GM18498 (cell line): ENCODE data around the gene CAPN10.

Experiments used
- ATAC-seq: cut with Tn5 transposase; IDR thresholded peaks from one replicate; pipeline ENCODE4 v1.9.1; 2021; ENCODE audit warnings: mild to moderate bottlenecking, moderate library complexity; ENCODE audit not compliant: unreplicated experiment

Gene CAPN10

DNA sequence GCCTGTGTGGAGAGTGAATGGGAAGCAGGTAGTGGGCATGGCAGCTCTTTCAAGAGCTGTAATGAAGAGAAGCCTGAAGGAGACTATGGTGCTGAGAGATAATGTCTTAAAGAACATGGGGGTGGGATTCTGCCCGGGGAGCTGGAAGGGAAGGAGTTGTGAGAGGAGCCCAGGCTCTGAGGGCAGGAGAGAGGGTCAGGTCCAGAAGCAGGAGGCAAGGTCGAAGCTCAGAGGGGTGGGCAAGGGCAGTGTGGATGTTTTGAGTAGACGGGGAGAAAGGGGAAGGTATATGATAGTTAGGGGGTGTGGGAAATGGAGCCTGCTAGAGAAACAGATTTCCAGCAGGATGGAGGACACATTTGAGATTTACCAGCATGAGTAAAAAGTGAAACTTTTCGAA lies 2.1 kb downstream of the CAPN10 start:
- ATAC-seq: no peak

DNA sequence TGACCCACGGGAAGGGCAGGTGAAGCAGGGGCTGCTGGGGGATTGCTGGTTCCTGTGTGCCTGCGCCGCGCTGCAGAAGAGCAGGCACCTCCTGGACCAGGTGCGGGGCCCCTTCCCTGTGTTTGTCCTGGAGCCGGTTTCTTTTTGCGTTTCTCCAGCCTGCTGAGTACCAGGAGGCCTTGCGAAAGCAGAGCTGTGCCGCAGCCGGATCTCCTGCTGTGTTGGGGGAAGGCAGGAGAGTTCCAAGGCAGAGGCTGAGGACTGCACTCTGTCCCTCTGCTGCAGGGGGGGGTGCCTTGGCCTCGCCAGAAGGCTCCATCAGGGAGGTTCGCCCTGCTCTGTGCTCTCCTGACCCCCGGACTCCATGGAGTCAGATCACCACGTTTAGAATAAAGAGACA lies 2.8 kb downstream of the CAPN10 start:
- no peak for ATAC-seq

DNA sequence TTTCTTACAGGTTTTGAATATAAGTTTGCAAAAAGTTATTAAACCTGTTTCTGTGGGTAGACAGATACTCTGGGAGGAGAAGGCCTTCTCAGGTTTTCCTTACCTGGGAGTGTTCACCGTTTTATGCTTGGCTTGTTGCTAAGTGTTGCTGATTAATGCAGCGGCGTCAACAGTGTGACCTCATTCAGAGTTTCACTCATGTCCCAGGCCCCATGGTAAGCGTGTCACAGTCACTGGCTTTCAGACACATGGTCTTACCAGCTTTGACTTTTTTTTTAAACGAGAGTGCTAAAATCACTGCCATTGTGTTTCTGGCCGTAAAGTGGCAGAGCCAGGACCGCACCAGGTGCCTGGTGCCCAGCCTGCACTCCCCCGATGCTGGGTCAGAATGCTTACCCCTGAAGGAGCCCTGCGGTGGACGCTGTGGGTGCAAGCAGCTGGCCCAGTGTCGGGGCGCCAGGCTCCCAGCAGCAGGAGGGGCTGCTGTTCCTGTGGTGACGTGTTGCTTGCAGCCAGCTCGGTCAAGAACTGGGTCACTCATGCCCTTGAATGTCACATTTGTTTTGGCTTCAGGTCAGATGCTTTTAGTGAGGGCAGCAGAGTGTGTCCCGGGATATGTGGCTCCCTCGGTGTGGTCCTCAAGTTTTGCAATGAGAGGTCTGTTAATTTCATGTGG lies 3.5 kb downstream of the CAPN10 start:
- no peak for ATAC-seq

DNA sequence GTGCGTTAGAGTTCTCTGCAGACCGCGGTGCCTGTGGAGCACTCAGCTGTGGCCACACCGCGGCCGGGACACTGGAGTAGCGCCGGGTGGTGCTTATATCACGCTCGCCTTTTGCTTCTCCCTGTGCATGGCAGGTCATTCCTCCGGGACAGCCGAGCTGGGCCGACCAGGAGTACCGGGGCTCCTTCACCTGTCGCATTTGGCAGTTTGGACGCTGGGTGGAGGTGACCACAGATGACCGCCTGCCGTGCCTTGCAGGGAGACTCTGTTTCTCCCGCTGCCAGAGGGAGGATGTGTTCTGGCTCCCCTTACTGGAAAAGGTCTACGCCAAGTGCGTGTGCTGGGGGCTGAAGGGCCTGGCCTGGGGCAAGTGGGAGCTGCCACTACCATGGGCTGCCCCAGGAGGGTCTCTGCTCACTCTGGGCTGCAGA lies 4.2 kb downstream of the CAPN10 start:
- no peak for ATAC-seq

DNA sequence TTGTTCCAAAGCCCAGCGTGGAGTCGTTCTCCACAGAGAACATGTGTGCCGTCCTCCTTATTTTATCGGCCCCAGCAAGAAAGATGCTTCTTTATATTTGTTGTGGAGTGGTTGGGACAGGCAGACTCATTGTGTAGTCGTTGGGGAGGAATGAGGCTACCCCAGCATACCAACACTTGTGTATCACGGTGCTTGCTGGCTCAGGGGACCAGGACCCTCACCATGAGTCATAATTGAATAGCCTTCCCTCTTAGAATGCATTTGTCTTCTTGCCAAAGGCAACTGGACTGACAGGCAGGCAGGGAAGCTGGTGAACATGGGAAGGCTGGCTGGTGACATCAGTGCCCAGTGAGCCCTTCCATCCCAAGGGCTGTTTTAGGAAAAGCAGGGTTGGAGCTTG lies 4.7 kb downstream of the CAPN10 start:
- no peak for ATAC-seq

DNA sequence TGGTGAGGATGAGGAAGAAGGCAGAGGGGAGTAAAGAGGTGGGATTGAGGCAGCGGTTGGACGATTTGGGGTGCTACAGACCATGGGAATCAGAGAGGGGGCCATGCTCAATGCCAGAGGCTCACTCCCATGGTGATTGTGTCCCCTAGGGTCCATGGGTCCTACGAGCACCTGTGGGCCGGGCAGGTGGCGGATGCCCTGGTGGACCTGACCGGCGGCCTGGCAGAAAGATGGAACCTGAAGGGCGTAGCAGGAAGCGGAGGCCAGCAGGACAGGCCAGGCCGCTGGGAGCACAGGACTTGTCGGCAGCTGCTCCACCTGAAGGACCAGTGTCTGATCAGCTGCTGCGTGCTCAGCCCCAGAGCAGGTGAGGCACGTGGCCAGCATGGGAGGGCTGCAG lies 5.2 kb downstream of the CAPN10 start:
- ATAC-seq: no peak

DNA sequence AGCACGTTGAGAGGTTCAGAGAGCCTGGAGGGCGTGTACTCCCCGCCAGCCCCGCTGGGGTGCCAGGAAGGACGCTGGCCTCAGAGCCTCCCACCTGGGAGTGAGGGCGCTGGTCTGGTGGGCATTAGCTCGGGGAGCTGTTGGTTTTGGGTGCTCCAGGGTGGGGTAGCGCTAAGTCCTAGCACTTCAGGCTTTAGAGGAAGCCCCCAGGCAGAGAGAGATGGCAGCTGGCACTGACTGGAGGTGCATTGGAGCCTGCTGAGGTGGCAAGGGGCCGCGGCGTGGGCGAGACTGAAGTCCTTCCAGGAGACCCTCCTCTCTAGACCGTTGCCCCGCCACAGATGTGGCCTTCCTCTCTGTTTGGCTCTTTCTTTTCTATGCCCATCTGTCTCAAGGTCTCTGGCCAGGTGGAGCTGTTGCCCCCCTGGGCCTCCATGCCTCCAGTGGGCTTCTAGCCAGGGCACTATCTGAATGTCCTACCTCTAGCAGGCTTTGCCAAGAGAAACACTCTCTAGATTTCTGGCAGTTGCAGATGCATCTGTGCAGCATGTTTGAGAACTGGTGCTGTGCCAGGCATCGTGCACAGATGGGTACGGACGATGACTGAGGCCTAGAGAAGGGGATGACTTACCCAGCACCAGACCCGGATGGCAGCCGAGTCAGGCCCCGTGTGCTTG lies 6.6 kb downstream of the CAPN10 start:
- no peak for ATAC-seq

DNA sequence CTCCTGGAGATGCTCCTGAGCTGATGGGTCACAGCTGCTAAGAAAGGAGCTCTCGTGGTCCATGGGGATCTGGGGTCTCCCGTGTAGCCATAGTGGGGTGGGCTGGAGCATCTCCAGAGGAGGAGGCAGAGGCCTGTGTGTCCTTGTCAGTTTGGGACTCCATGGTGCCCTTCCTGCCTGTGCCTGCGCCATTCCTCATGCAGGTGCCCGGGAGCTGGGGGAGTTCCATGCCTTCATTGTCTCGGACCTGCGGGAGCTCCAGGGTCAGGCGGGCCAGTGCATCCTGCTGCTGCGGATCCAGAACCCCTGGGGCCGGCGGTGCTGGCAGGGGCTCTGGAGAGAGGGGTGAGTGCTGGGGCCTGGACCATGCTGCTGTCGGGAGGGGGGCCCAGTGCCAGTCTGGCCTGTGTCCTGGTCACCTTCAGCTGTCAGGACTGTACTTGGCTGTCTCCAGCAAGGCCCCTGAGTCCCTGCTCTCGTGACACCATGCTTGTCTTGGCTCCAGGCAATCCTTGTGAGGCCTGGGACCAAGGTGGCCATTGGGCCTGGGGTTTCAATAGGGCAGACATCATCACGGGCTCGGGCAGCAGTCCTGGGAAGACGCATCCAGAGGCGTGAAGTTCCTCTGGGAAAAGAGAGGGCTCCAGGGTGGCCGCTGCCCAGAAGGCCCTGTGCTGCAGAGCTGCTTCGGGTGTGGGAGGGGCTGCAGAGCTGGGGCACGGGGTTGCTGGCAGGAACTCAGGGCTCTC lies 7.3 kb downstream of the CAPN10 start:
- no peak for ATAC-seq

DNA sequence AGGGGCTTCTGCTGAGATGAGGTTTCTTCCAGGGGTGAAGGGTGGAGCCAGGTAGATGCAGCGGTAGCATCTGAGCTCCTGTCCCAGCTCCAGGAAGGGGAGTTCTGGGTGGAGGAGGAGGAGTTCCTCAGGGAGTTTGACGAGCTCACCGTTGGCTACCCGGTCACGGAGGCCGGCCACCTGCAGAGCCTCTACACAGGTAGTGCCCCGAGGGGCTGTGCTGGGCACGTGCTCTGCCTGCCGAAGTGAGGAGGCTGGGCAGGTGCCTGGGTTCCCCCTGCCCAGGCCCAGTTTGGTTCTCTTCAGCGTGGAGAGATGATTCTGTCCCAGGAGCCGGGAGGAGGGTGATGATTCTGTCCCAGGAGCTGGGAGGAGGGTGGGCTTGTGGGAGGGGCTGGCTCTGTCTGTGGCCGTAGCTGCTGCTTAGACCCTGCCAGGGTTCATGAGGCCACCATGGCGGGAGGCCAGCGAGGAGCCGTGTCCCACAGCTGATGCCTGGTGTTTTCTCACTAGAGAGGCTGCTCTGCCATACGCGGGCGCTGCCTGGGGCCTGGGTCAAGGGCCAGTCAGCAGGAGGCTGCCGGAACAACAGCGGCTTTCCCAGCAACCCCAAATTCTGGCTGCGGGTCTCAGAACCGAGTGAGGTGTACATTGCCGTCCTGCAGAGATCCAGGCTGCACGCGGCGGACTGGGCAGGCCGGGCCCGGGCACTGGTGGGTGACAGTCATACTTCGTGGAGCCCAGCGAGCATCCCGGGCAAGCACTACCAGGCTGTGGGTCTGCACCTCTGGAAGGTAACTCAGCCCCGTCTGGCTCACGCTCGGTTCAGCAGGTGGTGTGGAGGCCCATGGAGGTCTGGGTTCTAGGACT lies 8.2 kb downstream of the CAPN10 start:
- ATAC-seq: no peak

DNA sequence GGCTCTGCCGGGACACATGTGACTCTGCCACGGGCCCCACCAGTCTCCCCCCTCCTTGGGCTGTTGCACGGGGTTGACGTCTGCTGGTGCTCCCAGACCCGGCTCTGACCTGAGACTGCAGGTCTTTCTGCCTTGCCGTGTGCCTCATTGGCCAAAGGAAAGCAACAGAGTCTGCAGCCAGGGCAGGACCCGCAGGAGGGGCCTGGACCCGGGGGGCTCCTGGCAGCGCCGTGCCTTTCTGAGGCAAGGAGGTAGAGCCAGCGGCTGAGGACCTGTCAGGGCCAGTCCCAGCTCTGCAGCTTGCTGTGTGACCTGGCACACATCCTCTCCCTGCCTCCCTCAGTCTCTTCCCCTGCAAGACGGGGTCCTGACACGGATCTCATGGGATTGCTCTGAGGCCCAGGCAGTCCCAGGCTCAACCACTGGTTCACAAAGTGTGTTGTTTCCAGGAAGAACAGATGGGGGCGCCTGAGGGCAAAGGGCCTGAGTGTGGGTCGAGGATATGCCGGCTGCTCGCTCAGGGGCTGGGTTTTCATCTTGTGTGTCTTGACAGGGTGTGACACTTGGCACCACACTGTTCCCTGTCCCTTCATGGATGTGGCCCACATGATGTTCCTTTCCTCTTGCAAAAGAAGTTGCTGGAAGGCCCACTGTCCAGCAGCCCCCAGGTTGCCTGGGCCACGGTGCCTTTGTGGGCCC lies 9.0 kb downstream of the CAPN10 start:
- ATAC-seq: no peak

DNA sequence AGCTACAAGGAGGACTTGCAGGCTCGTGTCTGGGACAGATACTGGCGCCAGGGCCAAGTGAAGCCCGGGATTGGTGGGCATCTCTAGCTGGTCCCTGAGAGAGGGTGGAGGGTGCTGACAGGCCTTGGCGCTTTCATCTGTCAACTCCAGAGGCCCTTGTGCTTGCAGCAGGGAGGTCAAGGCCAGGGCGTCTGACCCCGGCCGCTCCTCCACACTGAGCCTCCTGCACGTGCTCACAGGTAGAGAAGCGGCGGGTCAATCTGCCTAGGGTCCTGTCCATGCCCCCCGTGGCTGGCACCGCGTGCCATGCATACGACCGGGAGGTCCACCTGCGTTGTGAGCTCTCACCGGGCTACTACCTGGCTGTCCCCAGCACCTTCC lies 9.5 kb downstream of the CAPN10 start:
- ATAC-seq: no peak

DNA sequence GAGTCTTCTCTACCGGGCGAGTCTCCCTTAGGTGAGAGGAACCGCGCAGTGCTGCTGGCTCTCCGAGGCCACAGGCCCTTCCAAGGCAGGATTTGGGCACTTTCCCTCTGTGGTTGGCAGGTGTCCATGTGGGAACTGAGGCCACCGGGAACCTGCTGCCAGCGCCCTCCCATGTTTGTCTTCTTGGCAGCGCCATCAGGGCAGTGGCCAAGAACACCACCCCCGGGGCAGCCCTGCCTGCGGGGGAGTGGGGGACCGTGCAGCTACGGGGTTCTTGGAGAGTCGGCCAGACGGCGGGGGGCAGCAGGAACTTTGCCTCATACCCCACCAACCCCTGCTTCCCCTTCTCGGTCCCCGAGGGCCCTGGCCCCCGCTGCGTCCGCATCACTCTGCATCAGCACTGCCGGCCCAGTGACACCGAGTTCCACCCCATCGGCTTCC lies 10.0 kb downstream of the CAPN10 start:
- ATAC-seq: no peak

DNA sequence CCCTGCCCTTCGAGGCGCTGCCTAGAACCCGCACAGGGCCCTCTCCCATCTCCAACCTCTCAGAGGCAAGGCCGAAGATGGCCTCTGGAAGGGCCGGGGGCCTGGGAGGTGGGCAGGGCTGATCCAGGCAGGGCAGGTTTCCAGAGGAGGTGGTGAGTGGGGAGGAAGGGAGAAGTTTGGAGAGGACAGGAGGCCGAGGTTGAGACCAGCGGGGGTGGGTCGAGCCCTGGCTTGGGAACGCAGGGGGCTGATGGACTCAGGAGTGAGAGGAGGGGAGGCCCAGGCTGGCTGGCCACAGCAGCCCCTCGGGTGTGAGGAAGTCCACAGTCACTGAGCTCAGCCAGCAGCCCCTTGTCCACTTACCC lies 10.5 kb downstream of the CAPN10 start:
- no peak for ATAC-seq

DNA sequence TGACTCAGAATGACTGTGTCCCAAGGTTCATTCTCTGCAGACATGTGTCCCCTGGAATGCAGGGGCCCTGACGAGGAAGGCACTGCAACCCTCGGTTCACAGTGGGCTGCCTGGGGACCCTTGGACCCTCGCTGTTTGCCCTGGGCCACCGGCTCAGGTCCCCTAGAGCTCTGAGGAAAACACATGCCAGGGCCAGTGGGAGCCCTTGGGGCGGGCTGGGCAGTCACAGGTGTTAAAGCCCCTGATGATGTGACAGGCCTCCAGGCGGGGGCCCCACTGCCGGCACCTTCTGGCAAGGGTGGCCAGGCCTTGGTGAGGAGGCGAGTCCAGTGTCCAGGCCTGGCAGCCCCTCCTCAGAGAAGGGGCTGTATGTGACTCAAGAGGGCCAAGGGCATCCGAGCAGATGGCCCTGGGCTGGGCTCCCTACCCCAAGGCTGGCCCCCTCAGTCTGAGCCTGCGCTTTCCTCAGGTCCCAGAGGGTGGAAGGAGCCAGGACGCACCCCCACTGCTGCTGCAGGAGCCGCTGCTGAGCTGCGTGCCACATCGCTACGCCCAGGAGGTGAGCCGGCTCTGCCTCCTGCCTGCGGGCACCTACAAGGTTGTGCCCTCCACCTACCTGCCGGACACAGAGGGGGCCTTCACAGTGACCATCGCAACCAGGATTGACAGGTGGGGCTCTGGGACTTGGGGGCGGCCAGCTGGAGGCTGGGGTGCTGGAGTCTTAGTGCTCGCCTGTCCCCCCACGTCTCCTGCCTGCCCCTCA lies 11.1 kb downstream of the CAPN10 start:
- ATAC-seq: no peak

DNA sequence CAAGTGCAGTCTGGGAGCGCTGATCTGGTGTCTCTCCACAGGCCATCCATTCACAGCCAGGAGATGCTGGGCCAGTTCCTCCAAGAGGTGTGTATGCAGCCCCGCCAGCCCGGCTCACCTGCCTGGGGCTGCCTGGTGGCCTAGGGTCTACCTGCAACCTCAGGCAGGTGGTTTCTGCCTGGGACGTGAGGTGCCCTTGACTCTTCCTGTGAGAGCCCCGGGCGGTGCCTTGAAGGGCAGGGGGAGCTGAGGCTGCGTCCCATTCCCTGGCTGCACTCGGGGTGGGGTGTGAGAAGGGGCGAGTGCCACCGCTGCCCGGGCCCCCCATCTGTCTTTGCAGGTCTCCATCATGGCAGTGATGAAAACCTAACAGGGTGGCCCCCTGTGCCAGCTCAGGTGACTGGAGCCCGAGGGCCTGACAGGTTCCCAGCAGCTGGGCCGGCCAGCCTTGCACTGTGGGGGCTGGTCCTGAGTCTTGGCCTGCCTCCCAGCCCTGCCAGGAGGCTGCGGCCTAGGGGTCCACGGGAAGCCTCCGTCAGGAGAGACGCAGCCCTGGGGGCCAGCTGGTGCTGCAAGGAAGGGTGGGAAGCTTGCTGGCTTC lies 11.9 kb downstream of the CAPN10 start:
- no peak for ATAC-seq

DNA sequence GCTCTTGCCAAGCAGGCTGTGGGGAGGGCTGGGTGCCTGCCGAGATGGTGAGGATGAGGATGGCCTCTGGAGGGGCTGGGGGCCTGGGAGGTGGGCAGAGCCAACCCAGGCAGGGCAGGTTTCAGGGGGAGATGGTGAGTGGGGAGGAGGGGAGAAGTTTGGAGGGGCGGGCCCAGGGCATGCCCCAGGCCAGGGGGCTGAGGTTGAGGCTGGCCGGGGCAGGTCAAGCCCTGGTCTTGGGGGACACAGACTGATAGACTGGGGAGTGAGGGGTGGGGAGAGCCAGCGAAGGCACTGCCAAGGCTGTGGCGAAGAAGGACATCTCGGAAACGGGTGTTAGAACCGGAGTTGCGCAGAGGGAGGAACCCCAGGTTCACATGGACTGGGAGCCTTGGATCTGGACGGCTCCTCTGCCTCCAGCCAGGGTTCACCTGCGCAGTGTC lies 12.6 kb downstream of the CAPN10 start:
- ATAC-seq: no peak

DNA sequence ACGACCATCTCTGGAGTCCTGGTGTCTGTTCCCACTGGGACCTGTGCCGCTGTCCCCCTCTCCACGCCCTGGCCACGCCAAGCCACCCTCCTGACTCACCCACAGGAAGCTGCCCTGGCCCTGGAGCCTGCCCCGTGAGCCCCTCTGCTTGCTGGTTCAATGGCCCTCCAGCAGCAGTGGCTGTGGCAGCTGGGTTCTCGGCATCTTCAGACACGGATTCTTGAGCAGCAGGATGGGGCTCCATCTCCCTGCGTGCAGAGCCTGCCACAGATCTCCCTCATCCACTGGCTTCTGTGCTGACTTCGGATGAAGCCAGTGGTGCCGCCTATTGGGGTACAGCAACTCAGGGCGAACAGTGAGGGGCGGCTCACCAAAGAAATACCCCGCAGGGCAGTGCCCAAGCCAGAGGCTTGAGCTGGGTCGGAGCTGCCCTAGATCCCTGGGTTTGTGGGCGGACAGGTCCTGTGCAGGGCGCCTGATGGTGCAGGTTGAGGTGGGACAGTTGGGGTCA lies 14.0 kb downstream of the CAPN10 start:
- no peak for ATAC-seq

DNA sequence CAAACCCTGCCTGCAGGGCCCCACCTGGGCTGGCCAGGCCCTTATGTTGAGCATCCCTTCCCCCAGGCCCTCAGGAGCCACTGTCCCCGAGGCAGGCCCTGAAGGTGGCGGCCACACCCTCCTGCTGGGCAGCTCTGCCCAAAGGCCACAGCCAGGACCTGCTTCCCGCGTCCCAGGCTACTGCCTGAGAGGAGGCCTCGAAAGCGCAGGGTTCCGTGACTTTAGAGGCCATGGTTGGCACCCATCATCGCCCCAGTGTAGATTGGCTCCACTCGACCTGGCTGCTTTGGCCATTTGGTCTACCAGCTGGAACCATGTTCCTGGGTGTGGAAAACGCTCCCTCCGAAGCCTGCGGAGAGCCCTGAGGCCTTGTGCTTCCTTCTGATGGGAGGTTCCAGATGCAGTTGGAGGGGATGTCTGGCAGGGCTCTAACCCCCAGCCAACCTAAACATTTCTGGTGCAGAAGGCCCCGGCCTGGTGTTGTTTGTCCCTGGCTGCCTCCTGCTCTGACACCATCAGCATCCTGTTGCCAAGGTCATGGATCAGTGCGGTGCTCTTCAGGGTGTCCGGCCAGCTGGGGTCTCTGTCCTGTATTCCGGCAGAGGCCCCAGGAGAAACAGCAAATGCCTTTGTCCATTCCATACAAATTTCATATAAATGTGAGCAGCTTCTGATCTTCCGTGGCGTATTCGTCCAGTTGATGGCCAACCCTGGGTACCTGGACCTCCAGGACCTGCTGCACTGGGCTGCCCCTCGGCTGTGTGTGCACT lies 14.7 kb downstream of the CAPN10 start:
- no peak for ATAC-seq

DNA sequence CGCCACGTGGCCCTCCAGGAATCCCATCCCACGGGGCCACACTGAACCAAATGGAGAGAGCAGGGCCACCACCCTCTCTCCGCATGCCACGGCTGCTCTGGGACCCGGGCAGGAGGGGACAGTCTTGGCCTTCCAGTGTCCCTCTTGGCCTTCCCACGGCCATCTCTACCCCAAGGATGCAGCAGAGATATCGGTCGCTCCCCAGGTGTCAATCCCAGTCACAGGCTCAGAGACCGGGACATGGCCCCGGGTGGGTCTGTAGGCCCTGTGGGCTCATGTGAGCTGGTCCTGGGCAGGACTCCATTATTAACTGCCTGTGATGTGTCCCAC lies 15.3 kb downstream of the CAPN10 start:
- no peak for ATAC-seq
